VCaP (cell line): Measurements from ENCODE around the gene ZNF414.

Source experiments
- H3K27ac ChIP-seq: fragments of 450-650 bp; 2 replicates; pipeline ENCODE4 v1.5.1; 2017
- TF ChIP-seq, protein P1 (sequence below): fragments of 450-650 bp; conservative IDR thresholded peaks from 2 replicates; pipeline ENCODE4 v1.5.1; 2017; ENCODE audit warnings: mild to moderate bottlenecking, moderate library complexity

The ZNF414 gene

DNA sequence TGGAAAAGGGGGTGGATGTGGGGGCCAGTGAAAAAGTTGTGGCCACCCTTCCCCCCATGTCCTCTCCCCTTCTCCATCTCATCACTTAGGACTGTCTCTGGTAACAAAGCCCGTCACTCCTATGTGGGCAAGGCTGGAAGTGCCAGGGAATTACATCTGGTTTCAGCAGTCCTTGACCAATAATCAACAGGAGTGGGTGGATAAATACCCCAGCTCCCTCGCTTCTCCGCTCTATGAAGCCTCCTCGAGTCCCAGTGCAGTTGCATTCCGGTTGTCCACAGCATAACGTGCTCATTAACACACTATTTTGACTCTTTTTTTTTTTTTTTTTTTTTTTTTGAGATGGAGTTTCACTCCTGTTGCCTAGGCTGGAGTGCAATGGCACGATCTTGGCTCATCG is 31.8 kb upstream of the ZNF414 start:
- no peak overlapping the region for H3K27ac ChIP-seq
- TF ChIP-seq, protein P1, sequence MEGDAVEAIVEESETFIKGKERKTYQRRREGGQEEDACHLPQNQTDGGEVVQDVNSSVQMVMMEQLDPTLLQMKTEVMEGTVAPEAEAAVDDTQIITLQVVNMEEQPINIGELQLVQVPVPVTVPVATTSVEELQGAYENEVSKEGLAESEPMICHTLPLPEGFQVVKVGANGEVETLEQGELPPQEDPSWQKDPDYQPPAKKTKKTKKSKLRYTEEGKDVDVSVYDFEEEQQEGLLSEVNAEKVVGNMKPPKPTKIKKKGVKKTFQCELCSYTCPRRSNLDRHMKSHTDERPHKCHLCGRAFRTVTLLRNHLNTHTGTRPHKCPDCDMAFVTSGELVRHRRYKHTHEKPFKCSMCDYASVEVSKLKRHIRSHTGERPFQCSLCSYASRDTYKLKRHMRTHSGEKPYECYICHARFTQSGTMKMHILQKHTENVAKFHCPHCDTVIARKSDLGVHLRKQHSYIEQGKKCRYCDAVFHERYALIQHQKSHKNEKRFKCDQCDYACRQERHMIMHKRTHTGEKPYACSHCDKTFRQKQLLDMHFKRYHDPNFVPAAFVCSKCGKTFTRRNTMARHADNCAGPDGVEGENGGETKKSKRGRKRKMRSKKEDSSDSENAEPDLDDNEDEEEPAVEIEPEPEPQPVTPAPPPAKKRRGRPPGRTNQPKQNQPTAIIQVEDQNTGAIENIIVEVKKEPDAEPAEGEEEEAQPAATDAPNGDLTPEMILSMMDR: no peak

DNA sequence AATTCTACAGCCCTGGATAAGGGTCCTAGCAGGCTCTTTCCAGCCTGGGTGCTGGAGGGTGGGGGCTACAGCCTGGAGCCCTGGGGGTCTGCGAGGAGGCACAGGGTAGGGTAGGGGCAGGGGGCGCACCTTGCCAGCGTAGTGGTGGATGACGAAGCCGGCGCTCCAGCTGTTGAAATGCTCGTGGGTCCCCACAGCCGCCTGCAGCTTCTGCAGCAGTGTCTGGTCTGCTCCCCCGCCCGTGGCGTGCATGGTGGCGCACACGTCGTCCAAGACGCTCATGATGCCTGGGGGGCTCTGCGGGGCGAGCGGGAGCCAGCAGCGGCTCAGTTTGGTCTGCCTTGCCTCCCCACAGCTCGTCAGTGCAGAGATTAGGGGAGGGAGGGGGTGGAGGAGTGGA is 30.2 kb upstream of the ZNF414 start:
- H3K27ac ChIP-seq: no peak overlapping the region
- TF ChIP-seq, protein P1: no peak

DNA sequence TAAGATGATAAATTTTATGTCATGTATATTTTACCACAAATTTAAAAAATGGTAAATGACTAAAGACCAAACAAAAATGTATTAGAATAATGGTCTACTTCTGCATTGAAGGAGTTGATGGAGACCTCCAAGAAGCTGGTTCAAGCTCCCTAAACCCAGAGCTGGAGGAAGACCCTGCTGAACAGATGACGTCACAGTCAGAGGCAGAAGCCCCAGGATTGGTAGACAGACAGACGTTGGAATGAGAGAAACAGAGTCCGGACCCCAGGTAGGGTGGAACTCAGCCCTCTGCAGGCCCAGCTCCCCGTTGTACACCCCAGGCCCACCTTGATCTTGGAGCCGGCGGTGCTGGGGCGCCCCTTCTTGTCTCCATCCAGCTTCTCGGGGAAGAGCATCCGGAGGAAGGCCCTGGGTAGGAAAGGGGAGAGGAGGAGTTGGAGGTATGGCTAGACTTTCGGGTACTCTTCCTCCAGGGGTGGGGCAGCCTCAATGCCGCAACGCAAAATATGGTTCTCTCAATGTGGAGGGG is 25.7 kb upstream of the ZNF414 start:
- no peak overlapping the region for H3K27ac ChIP-seq
- TF ChIP-seq, protein P1: no peak

DNA sequence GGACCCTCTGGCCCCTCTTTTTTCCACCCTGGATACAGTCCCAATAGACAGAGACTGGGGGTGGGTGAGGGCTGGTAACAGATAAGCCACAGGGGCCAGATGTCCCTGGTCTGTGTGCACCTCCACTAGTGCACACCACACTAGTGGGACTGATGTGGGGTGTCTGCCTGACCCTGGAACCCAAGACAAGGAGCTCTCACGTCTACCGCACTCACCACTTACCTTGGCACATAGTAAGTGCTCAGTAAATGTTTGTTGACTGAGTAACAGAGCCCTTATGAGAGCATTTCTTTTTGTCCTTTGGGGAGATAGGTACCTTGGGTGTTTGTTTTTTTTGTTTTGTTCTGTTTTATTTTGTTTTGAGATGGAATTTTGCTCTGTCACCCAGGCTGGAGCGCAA is 23.1 kb upstream of the ZNF414 start:
- H3K27ac ChIP-seq: no peak overlapping the region
- TF ChIP-seq, protein P1: no peak

DNA sequence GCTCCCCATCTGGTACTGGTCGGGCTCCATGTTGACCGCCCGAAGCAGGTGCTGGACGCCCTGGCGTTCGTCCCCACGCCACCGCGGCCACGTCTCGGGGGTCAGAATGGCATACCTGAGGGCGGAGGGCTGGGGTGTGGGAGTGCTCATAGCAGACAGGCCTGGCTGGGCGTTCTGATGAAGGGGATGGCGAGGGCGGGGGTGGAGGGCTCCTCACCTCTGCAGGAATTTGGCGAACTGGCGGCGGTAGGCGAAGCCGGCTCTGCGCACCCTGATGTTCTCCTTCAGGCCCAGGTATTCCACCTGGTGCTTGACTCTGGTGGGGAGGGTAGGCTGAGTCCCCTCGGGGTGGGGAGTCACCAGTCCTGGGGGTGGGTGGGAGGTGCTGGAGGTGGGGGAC is 22.3 kb upstream of the ZNF414 start:
- TF ChIP-seq, protein P1: no peak

DNA sequence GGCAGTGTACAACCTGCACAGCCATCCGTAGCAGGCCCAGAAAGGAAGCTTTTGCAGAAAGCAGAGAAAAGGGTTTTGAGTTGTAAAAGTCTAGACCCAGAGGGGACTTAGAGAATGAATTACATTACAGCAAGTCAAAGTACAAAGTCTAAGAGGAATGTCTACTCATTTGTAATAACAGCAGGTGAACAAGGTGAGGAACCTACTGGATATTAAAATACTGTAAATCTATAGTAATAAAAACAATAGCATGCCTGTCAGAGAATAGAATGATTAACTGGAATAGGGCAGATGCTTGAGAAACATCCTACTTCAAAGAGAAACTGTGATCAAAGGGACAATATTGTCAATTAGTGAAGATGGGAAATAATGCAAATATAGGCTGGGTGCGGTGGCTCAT is 18.3 kb upstream of the ZNF414 start:
- H3K27ac ChIP-seq: no peak overlapping the region
- TF ChIP-seq, protein P1: no peak

More for the DNA sequence above, 22.3 kb upstream of the ZNF414 start:
- no peak overlapping the region for H3K27ac ChIP-seq

DNA sequence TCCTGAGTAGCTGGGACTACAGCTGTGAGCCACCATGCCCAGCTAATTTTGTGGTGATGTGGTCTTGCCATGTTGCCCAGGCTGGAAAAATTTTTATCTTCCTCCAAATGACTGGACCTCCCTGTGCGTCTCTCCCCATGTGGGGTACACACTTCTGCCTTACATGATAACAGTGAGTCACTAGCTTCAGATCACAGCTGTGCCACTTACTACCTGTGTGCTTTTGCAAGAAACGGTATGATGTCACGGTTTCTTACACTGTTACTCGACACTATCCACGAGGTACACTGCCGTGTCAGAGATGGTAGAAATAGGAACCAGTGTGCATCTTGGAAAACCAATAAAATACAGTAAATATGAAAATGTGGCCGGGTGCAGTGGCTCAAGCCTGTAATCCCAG is 17.5 kb upstream of the ZNF414 start:
- no peak overlapping the region for H3K27ac ChIP-seq
- TF ChIP-seq, protein P1: no peak
